ENCODE data around the gene SLC25A45. TPM values are rescaled to one million over a fixed set of nuclear protein-coding genes. Genes with fewer than 3 reads are reported as not detected.
A peak's percentile ranks its signal among the peaks of the same experiment; 100 is the strongest.

Gene SLC25A45
- total RNA-seq, 1 donor from 2014 or later = 5.3 TPM

GRCh38 chr11:65379698-65380459, 2.6 kb downstream of the SLC25A45 start:
- no peak for DNase-seq (ENCODE audit: low spot score, unreplicated experiment)
- peaks cover 32% of the 10 kb centered on the region for H3K4me1 Mint-ChIP-seq (ENCODE audit: low read depth)
- no peaks in the 10 kb centered on the region for H3K36me3 Mint-ChIP-seq (ENCODE audit: insufficient read depth)
- H3K4me3 Mint-ChIP-seq (ENCODE audit: low read depth) = no peak overlapping the region
- no peaks in the 10 kb centered on the region for H3K27me3 Mint-ChIP-seq
- peak overlapping the region; percentile 20 for H3K27ac Mint-ChIP-seq
- TF ChIP-seq, protein P1, sequence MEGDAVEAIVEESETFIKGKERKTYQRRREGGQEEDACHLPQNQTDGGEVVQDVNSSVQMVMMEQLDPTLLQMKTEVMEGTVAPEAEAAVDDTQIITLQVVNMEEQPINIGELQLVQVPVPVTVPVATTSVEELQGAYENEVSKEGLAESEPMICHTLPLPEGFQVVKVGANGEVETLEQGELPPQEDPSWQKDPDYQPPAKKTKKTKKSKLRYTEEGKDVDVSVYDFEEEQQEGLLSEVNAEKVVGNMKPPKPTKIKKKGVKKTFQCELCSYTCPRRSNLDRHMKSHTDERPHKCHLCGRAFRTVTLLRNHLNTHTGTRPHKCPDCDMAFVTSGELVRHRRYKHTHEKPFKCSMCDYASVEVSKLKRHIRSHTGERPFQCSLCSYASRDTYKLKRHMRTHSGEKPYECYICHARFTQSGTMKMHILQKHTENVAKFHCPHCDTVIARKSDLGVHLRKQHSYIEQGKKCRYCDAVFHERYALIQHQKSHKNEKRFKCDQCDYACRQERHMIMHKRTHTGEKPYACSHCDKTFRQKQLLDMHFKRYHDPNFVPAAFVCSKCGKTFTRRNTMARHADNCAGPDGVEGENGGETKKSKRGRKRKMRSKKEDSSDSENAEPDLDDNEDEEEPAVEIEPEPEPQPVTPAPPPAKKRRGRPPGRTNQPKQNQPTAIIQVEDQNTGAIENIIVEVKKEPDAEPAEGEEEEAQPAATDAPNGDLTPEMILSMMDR (IDR thresholded peaks at IDR 0.05; ENCODE audit: unreplicated experiment) = no peak
- H3K9me3 Mint-ChIP-seq (ENCODE audit: low read depth) = no peaks in the 10 kb centered on the region

DNA sequence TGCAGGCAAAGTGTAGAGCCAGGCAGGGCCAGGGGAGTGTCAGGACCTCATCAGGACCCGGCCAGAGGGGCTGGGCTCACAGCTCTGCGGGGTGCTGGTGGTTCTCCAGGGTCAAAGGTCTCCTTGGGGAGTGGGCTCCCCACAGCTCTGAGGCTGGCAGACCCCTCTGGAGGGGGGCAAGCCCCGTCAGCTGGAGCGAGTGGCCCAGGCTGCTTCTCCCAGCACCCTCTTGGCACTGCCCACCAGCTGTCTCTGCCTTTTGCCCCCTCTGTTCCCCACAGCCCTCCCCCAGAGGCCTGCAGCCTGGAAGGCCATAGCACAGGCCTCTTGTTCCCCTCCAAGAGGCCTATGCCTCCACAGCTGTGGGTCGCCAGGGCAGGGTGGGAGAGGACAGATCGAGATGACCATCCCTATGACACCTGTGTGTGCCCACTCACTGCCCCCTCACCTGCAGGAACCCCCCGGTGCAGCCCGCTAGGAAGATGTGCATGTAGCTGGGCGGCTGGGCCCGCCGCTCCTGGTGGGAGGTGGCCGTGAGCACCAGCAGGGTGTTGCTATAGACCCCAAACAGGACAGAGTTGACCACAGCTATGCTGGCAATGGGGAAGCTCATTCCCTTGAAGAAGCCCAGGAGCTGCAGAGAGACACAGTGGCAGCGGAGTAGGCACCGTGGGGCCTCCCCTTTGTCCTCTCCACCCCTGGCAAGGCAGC, 3.4 kb downstream of the SLC25A45 start:
- no peaks in the 10 kb centered on the region for H3K36me3 Mint-ChIP-seq (ENCODE audit: insufficient read depth)
- TF ChIP-seq, protein P1 (IDR thresholded peaks at IDR 0.05; ENCODE audit: unreplicated experiment) = no peak
- no peak for DNase-seq (ENCODE audit: low spot score, unreplicated experiment)
- peaks cover 31% of the 10 kb centered on the region for H3K4me1 Mint-ChIP-seq (ENCODE audit: low read depth)
- H3K9me3 Mint-ChIP-seq (ENCODE audit: low read depth) = no peaks in the 10 kb centered on the region
- no peak overlapping the region for H3K4me3 Mint-ChIP-seq (ENCODE audit: low read depth)
- H3K27ac Mint-ChIP-seq = peak overlapping the region; percentile 62
- H3K27me3 Mint-ChIP-seq = no peaks in the 10 kb centered on the region

- Mint-ChIP-seq H3K9me3 (ENCODE audit: low read depth) (no peaks in the 10 kb centered on the region), H3K27ac (peak overlapping the region; percentile 62), H3K27me3 (no peaks in the 10 kb centered on the region), H3K4me3 (ENCODE audit: low read depth) (no peak overlapping the region), H3K36me3 (ENCODE audit: insufficient read depth) (no peaks in the 10 kb centered on the region), H3K4me1 (ENCODE audit: low read depth) (peaks cover 27% of the 10 kb centered on the region)
- DNase-seq (ENCODE audit: low spot score, unreplicated experiment) = no peak
- TF ChIP-seq, protein P1 (IDR thresholded peaks at IDR 0.05; ENCODE audit: unreplicated experiment) = no peak
Measured at GRCh38 chr11:65378208-65378927, 4.1 kb downstream of the SLC25A45 start.

GRCh38 chr11:65377777-65378176, 4.7 kb downstream of the SLC25A45 start:
- Mint-ChIP-seq H3K9me3 (ENCODE audit: low read depth) (no peaks in the 10 kb centered on the region), H3K4me3 (ENCODE audit: low read depth) (no peak overlapping the region), H3K4me1 (ENCODE audit: low read depth) (peaks cover 23% of the 10 kb centered on the region), H3K36me3 (ENCODE audit: insufficient read depth) (no peaks in the 10 kb centered on the region), H3K27ac (no peak overlapping the region), H3K27me3 (no peaks in the 10 kb centered on the region)
- TF ChIP-seq, protein P1 (IDR thresholded peaks at IDR 0.05; ENCODE audit: unreplicated experiment) = peak; percentile 41
- DNase-seq (ENCODE audit: low spot score, unreplicated experiment) = no peak

DNA sequence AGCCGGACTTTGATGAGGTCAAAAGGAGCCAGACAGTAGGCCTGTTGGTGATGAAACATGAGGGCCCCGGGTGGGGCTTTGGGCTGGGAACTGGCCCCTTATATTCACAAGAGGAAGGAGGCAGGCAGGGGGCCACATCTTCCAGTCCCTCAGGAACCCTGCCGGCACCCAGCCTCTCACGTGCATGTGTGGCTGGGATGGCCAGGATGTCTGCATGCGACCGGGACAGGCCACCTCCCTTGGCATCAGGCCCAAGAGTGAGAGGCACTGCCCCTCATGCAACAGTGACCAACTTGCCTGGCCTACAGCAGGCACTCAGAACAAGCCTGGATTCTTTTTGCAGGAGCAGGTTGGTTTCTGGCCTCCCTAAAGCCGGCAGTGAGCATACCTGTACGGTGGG, 5.4 kb downstream of the SLC25A45 start:
- no peak overlapping the region for H3K4me3 Mint-ChIP-seq (ENCODE audit: low read depth)
- H3K27ac Mint-ChIP-seq = no peak overlapping the region
- TF ChIP-seq, protein P1 (IDR thresholded peaks at IDR 0.05; ENCODE audit: unreplicated experiment) = no peak
- no peaks in the 10 kb centered on the region for H3K27me3 Mint-ChIP-seq
- H3K9me3 Mint-ChIP-seq (ENCODE audit: low read depth) = no peaks in the 10 kb centered on the region
- no peak for DNase-seq (ENCODE audit: low spot score, unreplicated experiment)
- no peaks in the 10 kb centered on the region for H3K36me3 Mint-ChIP-seq (ENCODE audit: insufficient read depth)
- peaks cover 21% of the 10 kb centered on the region for H3K4me1 Mint-ChIP-seq (ENCODE audit: low read depth)
